ENCODE data around the gene MED12L.
"Not testable (repeated sequence)": the region's sequence is repeated elsewhere in the genome, so short reads cannot be mapped to it uniquely, and the experiment has no call there.

The MED12L gene

GRCh38 chr3:151232991-151233390 is 147.5 kb downstream of the MED12L start:
- H3K4me2 ChIP-seq: no peak overlapping the region
- no peaks in the 10 kb centered on the region for H3K79me2 ChIP-seq (ENCODE audit: insufficient read depth, low read depth)
- no peaks in the 10 kb centered on the region for H3K27me3 ChIP-seq (ENCODE audit: insufficient read depth, low read depth)
- peaks cover 4% of the 10 kb centered on the region for H3K4me1 ChIP-seq (ENCODE audit: low read depth, poor library complexity, severe bottlenecking)
- no peaks in the 10 kb centered on the region for H3K36me3 ChIP-seq (ENCODE audit: insufficient read depth)
- H3K4me3 ChIP-seq (IDR thresholded peaks at IDR 0.05; ENCODE audit: insufficient read depth, low read depth, low read length): no peak overlapping the region
- H4K20me1 ChIP-seq (ENCODE audit: insufficient read depth): no peaks in the 10 kb centered on the region
- no peak overlapping the region for H2AFZ ChIP-seq (ENCODE audit: low read depth)
- no peak overlapping the region for H3K27ac ChIP-seq
- H3K9ac ChIP-seq: no peak overlapping the region
- TF ChIP-seq, protein P1, sequence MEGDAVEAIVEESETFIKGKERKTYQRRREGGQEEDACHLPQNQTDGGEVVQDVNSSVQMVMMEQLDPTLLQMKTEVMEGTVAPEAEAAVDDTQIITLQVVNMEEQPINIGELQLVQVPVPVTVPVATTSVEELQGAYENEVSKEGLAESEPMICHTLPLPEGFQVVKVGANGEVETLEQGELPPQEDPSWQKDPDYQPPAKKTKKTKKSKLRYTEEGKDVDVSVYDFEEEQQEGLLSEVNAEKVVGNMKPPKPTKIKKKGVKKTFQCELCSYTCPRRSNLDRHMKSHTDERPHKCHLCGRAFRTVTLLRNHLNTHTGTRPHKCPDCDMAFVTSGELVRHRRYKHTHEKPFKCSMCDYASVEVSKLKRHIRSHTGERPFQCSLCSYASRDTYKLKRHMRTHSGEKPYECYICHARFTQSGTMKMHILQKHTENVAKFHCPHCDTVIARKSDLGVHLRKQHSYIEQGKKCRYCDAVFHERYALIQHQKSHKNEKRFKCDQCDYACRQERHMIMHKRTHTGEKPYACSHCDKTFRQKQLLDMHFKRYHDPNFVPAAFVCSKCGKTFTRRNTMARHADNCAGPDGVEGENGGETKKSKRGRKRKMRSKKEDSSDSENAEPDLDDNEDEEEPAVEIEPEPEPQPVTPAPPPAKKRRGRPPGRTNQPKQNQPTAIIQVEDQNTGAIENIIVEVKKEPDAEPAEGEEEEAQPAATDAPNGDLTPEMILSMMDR (conservative IDR thresholded peaks at IDR 0.05; ENCODE audit: low read depth, low read length): no peak

DNA sequence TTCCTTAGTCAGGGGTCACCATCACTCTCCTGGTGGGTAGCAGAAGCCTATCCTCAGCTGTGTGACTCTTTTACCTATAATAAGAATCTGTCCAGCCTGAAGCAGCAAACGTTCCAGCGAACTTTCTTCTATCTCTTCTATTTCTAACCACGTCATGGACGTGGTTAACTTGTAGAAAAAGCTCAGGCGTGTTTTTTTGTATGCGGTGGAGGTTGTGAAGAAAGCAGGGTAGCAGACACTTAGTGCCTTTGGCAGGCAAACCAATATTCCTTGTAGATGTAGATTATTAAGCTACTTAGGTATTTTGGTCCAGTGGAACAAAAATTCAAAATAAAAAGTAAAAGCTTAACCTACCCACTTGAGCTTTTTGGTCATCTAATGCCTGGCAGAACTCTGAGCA is 149.4 kb downstream of the MED12L start:
- no peaks in the 10 kb centered on the region for H3K27me3 ChIP-seq (ENCODE audit: insufficient read depth, low read depth)
- no peak overlapping the region for H3K9ac ChIP-seq
- H4K20me1 ChIP-seq (ENCODE audit: insufficient read depth): no peaks in the 10 kb centered on the region
- no peaks in the 10 kb centered on the region for H3K4me1 ChIP-seq (ENCODE audit: low read depth, poor library complexity, severe bottlenecking)
- TF ChIP-seq, protein P1 (conservative IDR thresholded peaks at IDR 0.05; ENCODE audit: low read depth, low read length): no peak
- H3K79me2 ChIP-seq (ENCODE audit: insufficient read depth, low read depth): no peaks in the 10 kb centered on the region
- H3K4me3 ChIP-seq (IDR thresholded peaks at IDR 0.05; ENCODE audit: insufficient read depth, low read depth, low read length): no peak overlapping the region
- no peak overlapping the region for H3K27ac ChIP-seq
- no peaks in the 10 kb centered on the region for H3K36me3 ChIP-seq (ENCODE audit: insufficient read depth)
- H3K4me2 ChIP-seq: no peak overlapping the region
- no peak overlapping the region for H2AFZ ChIP-seq (ENCODE audit: low read depth)

DNA sequence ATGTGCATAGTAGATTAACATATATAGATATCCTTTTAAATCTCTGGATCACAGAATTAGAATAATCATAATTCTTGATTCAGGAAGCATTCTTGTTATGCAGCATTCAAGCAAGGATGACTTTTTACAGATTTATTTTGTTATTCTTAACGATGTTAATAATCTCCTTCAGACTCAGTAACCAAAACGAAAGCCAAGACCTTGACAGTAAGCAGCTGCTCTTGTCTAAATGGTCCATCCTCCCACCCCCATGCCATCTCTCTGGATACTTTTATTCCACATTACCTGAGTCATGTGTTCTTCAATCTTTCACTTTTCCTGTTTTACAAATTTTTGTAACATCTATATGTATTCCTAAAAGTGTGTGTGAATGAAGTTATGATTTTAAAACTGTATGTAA is 150.9 kb downstream of the MED12L start:
- Histone ChIP-seq H3K79me2 (ENCODE audit: insufficient read depth, low read depth) (no peaks in the 10 kb centered on the region), H3K9ac (no peak overlapping the region)

DNA sequence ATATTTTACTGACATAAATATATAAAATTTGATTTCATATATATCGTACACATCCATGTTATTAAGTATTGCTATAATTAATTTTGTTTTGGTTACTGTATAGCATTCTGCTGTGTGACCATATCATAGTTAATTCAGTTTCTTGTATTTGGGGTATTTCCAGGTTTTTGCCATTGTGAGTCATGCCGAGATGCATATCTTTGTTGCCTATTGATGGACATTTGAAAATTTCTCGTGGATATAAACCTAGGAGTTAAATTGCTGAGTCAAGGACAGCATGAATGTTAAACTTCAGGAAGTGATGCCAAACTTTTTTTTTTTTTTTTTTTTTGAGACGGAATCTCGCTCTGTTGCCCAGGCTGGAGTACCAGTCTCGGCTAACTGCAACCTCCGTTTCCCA is 151.3 kb downstream of the MED12L start:
- Histone ChIP-seq H3K9ac (no peak overlapping the region), H4K20me1 (ENCODE audit: insufficient read depth) (no peaks in the 10 kb centered on the region), H3K4me3 (IDR thresholded peaks at IDR 0.05; ENCODE audit: insufficient read depth, low read depth, low read length) (no peak overlapping the region), H3K27ac (no peak overlapping the region), H3K79me2 (ENCODE audit: insufficient read depth, low read depth) (no peaks in the 10 kb centered on the region), H3K4me2 (no peak overlapping the region), H3K4me1 (ENCODE audit: low read depth, poor library complexity, severe bottlenecking) (no peaks in the 10 kb centered on the region), H3K36me3 (ENCODE audit: insufficient read depth) (no peaks in the 10 kb centered on the region), H2AFZ (ENCODE audit: low read depth) (no peak overlapping the region), H3K27me3 (ENCODE audit: insufficient read depth, low read depth) (no peaks in the 10 kb centered on the region)
- TF ChIP-seq, protein P1 (conservative IDR thresholded peaks at IDR 0.05; ENCODE audit: low read depth, low read length): no peak

More for the DNA sequence above, 150.9 kb downstream of the MED12L start:
- TF ChIP-seq, protein P1 (conservative IDR thresholded peaks at IDR 0.05; ENCODE audit: low read depth, low read length): no peak
- Histone ChIP-seq H3K36me3 (ENCODE audit: insufficient read depth) (no peaks in the 10 kb centered on the region), H3K4me1 (ENCODE audit: low read depth, poor library complexity, severe bottlenecking) (no peaks in the 10 kb centered on the region), H3K4me3 (IDR thresholded peaks at IDR 0.05; ENCODE audit: insufficient read depth, low read depth, low read length) (no peak overlapping the region), H3K27ac (no peak overlapping the region), H2AFZ (ENCODE audit: low read depth) (no peak overlapping the region), H4K20me1 (ENCODE audit: insufficient read depth) (no peaks in the 10 kb centered on the region), H3K27me3 (ENCODE audit: insufficient read depth, low read depth) (no peaks in the 10 kb centered on the region), H3K4me2 (no peak overlapping the region)

GRCh38 chr3:151242006-151242405 is 156.5 kb downstream of the MED12L start:
- H3K4me1 ChIP-seq (ENCODE audit: low read depth, poor library complexity, severe bottlenecking); H3K4me2 ChIP-seq; H3K9ac ChIP-seq; H2AFZ ChIP-seq (ENCODE audit: low read depth); H3K27me3 ChIP-seq (ENCODE audit: insufficient read depth, low read depth); H3K36me3 ChIP-seq (ENCODE audit: insufficient read depth); H3K79me2 ChIP-seq (ENCODE audit: insufficient read depth, low read depth); H4K20me1 ChIP-seq (ENCODE audit: insufficient read depth); H3K27ac ChIP-seq; H3K4me3 ChIP-seq (IDR thresholded peaks at IDR 0.05; ENCODE audit: insufficient read depth, low read depth, low read length): not testable (repeated sequence)
